Endometrial microvascular endothelial cells (primary cell): ENCODE data around the gene DBN1. TPM values are rescaled to one million over a fixed set of nuclear protein-coding genes. Genes with fewer than 3 reads are reported as not detected.

ENCODE experiments used
- in situ Hi-C: cut with HindIII; loops from 2 replicates; pipeline ENCODE4 v1.10.0; 2017; ENCODE audit warnings: low sequenced_read_pairs, low pct_unique_long_range_greater_than_20kb; ENCODE audit errors: inconsistent ontology term
- total RNA-seq: library from RNA; depleted of rRNA; stranded (reverse); fragments of >200 nt; gene quantifications from one replicate; pipeline ENCODE4 v1.2.3, GENCODE V29; 2015; ENCODE audit errors: inconsistent ontology term

DBN1 gene
- total RNA-seq = 286 TPM

GRCh38 chr5:177473443-177474001 is at the start of gene DBN1:
TSS of gene DBN1 (minus strand) at chr5:177473634. CDS start at chr5:177473521, 113 bp downstream.
- in situ Hi-C loops = no loop called here

GRCh38 chr5:177520916-177521513 is 47.6 kb upstream of the DBN1 start:
- in situ Hi-C loops = no loop called here

DNA sequence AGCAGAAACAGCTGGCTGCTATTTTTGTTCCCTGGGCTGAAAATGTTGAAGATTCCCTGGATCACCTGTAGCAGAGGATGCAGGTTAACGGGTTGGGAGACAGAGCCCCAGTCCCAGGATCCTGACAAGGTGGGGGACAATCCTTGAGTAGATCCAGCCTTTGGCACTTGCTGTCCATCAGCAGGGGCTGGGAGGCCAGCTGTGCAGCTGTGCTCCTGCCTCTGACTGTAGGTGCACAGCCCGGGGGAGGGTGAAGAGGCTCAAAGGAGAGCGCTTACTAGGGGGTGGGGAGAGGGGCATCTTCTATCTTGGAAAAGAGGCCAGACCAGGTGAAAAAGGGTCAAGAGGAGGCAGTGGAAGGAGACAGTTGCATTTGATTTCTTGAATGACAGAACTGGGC is 46.8 kb upstream of the DBN1 start:
- in situ Hi-C loops = no loop called here

DNA sequence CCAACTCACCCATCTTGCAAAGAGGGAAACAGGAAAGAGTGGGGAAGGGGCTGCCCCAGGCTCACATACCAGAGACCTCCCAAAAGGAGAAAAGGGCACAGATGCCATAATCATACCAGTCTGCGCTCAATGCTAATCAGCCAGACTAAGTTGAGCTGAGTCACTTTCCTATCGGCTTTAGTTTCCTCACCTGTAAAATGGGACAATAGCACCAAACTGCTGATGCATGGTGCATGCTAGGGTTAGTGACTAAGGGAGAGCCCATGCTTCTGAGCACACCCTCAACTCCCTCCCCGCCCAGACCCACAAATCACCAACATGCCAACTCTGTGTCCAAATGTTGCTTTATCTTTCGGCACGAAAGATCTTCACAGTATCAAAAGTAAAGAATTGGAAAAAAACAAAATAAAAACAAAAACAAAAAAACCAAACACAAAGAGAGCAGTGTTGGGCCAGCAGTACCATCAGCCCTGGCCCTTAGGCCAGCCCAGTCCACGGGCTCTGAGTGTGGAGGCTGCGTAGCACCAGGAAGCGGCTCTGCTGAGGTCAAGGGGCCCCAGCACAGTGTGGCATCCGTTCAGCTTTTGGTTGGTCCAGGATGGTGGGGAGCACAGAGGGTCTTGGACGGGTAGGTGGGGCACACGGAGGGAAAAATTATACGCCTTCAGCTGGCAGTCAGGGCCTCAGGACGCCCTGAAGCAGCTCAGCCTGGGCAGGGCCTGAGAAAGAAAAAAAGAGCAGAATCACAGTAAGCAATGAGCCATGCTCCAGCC is 46.2 kb upstream of the DBN1 start:
- in situ Hi-C loops = no loop called here

DNA sequence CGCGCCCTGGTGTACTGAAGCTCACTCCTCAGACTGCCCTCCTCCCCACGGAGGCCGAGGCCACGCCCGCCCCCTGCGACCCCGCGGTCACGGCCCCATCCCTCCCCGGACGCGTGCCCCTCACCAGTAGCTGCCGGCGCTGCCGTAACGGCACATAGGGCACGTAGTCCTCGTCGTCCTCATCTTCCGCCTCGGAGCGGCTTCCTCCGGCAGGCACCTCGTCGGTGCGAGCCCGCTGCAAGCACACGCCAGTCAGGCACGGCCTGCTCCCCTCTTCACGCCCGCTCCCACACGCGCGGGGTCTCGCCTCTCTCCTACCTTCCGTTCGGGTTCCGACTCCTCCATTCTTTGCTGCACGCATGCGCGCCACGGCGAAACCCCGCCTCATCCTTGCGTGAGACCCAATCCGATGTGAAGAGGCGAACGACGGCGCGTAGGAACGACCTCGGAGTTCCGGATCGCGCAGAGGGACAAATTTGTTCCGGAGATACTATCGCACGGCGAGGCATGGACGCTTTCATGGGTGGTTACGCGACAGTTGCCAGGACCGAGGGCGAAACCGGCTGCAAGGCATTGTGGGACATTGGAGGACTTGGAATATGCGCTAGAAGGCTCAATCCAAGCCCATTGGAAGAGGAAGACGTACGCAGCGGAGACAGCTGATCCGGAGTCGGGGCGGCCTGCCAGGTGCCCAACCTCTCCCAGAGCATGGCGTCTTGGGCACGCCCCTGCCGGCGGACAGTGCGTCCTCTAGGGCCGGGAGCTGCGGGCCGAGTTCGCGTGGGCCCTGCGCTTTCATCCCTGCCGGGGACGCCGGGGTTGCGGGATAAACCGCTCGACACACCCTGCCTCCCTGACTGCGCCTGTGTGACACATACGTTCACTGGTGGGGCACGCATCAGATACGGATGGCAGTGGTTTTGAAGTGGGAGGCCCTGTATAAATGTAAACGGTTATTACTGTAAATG is 43.5 kb upstream of the DBN1 start, which contains the start of gene DDX41:
Gene DDX41 (minus strand): TSS at position 361 of the 968 bp plus-strand sequence. CDS start 16 bp downstream, at position 345.
- in situ Hi-C loops = no loop called here

DNA sequence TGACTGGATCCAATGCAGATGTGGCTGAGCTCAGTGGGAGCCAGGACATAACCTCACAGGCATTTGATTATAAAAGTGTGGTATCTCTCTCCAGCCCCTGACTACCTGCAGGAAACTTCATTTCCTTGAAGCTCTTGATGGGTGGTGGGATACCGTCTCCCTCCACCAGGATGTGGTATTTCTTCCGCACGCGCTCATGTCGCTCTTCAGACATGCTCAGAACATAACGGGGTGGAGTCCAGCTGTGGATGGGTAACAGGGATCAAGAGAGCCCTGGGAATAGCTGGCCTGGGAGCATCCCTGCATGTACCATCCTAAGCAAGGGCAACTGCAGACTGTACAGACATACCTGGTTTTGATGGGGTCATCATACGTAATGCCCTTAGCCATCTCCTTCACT is 42.1 kb upstream of the DBN1 start:
- in situ Hi-C loops = no loop called here

DNA sequence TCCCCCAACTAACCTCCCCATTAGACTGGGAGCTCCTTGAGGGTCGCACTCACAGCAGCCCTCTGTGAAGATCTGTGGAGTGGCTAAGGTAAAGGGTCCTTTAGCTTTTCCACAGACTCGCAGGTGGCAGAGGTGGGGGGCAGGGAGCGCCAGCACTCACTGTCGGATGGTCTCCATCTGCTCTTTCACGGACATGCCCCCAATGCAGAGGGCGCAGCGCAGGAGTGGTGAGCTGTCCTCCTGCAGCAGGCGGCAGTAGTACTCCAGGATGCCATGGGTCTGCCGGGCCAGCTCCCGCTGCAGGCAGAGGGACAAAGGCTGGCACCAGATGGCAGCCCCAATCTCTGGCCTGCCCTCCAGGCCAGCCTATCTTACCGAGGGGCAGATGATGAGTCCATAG is 41.1 kb upstream of the DBN1 start:
- in situ Hi-C loops = no loop called here

GRCh38 chr5:177513500-177513899 is 40.1 kb upstream of the DBN1 start:
- in situ Hi-C loops = no loop called here

GRCh38 chr5:177512736-177513380 is 39.4 kb upstream of the DBN1 start:
- in situ Hi-C loops = no loop called here

GRCh38 chr5:177511796-177512675 is 38.6 kb upstream of the DBN1 start:
- in situ Hi-C loops = no loop called here

GRCh38 chr5:177511181-177511580 is 37.7 kb upstream of the DBN1 start:
- in situ Hi-C loops = no loop called here

DNA sequence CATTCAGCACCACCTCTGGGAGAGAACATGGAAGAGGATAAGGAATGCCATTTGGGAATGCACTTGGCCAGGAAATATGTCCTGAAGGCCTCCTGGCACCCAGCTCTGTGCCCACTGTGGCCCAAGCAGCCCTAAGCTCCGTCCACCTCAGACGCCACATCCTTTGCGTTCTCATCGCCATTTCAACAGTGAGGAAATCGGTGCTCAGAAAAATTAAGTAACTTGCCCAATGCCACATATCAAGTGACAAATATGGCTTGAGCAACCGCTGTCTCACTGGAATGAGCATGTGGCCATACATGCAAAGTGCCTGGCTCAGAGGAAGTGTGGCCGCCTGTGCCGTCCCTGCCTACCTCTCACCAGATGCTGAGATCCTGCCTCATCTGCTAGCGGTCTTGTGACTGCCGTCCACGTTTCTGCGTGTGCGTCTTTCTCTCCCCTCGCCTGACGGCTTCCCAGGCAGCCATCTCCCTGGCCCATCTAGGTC is 37.2 kb upstream of the DBN1 start:
- in situ Hi-C loops = no loop called here

DNA sequence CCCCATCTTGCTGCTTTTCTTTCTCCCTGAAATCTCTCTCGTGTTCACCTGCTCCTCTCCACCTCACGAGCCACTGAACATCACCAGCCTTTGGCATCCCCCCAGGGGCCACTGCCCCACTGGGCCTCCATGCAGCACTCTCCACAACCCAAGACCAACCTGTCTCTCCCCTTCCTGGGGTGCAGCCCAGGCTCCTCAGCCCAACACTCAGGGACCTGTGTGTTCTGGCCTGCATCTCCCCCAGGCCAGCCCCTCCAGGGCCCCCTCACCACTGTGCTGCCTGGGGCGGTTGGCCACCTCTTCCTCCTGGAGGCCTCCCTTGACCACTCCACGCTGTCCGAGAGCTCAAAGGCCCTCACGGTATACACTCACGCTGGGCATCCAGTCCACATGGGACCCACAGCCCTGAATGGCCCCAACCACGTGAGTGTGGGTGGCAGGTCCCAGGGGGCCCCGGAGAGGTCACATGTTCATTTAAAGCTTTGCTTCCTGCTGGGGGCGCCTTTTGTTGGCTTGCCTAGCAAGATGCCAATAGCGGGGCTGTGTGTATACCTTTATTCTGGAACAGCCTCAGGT is 36.6 kb upstream of the DBN1 start:
- in situ Hi-C loops = no loop called here

DNA sequence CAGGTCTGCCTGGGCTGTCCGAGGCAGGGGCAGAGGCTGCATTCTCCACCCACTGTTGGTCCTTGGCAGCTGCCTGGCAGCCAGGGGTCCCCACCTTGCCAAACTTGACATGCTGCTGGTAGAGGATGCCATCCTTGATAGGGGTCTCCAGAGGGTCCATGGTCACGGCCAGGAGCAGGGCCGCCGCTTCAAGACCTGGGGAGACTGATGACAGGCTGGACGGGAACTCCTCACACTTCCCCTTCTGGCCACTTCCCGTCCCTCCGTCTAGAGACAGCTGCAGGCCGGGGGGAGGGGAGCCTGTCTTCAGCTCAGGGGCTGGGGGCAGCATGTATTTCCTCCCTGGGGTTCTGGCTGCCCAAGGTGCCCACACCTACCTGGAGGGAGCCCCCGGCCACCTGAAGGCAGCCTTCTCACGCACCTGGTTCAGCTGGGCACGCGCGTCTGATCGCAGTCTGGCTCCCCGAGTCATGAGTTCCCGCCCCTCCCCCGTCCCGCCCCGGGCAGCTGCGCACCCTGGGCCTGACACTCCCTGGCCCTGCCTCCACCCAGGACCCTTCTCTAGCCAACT is 36.0 kb upstream of the DBN1 start, which contains the start of gene DOK3:
Gene DOK3 (minus strand): TSS at position 446 of the 571 bp plus-strand sequence. CDS start 286 bp downstream, at position 160.
- in situ Hi-C loops = no loop called here

GRCh38 chr5:177508837-177509236 is 35.4 kb upstream of the DBN1 start:
- in situ Hi-C loops = no loop called here

DNA sequence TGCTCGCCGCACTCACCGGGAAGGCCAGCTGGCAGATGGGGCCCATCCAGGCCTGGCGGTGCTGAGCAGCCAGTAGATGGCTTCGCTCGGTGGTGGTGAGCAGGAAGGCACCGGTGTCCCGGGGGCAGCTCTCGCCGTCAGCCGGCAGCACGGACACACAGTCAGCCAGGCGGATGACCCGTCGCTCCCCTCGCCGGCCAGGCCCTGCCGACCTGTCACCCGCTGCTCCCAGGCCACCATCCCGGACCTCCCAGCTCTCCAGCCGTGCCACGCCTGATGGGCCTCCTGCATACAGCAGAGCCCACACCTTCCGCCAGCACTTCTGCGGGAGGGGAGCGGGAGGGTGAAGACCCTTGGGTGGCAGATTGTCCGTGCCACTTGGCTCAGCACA is 34.8 kb upstream of the DBN1 start:
- in situ Hi-C loops = no loop called here
